BJ (cell line): ENCODE data around the gene BCL6. TPM values are rescaled to one million over a fixed set of nuclear protein-coding genes. Genes with fewer than 3 reads are reported as not detected.

ENCODE experiments used
- CTCF ChIA-PET: fragments of 350-600 bp; formaldehyde crosslinking; extraction: SDS; loops from one replicate; lab custom pipeline; 2021; ENCODE audit warnings: antibody characterized with exemption, inconsistent platforms; lab: Yijun Ruan, JAX
- POLR2A ChIA-PET: fragments of 300-600 bp; sonication (Branson Sonifier 250); formaldehyde crosslinking; extraction: SDS; loops from one replicate; lab custom pipeline; 2021; ENCODE audit warnings: antibody characterized with exemption; lab: Charles Lee
- DNase-seq: peaks from one replicate; pipeline ENCODE4 v3.0.0-alpha.2; 2011; ENCODE audit warnings: low read depth
- H3K27me3 ChIP-seq: 2 replicates; pipeline ENCODE4 v1.6.0; 2011; ENCODE audit warnings: low read length; ENCODE audit not compliant: control insufficient read depth, insufficient read depth
- H3K36me3 ChIP-seq: 2 replicates; pipeline ENCODE4 v1.5.1; 2011; ENCODE audit warnings: low read length; ENCODE audit not compliant: control insufficient read depth, insufficient read depth
- H3K4me3 ChIP-seq: 2 replicates; pipeline ENCODE4 v1.5.1; 2011; ENCODE audit warnings: low read depth, mild to moderate bottlenecking, control low read depth, low read length
- CTCF ChIP-seq: IDR thresholded peaks from 2 replicates; pipeline ENCODE4 v1.5.1; 2011; ENCODE audit warnings: low read depth, mild to moderate bottlenecking, control low read depth, inconsistent platforms, low read length, moderate library complexity; ENCODE audit not compliant: insufficient read depth
- polyA plus RNA-seq: library from polyadenylated mRNA; depleted of rRNA; stranded (reverse); fragments of >200 nt; gene quantifications from 2 replicates; pipeline ENCODE4 v1.2.3, GENCODE V29; 2011

The BCL6 gene
- polyA plus RNA-seq, 1 experiment = 14.1 TPM

GRCh38 chr3:187705164-187705563, 40.1 kb downstream of the BCL6 start:
- CTCF ChIA-PET = interaction anchor here (1.1 to 6.3 kb wide), 6 partner anchors 9 to 485 kb away, joined by 4 to 62 read pairs (median 8); no protein-coding TSS in a partner anchor

GRCh38 chr3:187702507-187703033, 42.7 kb downstream of the BCL6 start, which contains the start of gene RTP2:
RTP2 (minus strand) TSS chr3:187702557; CDS start chr3:187702128, 429 bp downstream.
- ChIA-PET CTCF (interaction anchor here (1.0 to 6.3 kb wide), 5 partner anchors 12 to 384 kb away, joined by 3 to 62 read pairs (median 12); no protein-coding TSS in a partner anchor), POLR2A (no interaction called here)
- TF ChIP-seq CTCF = no peak
- DNase-seq = no peak
- Histone ChIP-seq H3K36me3 (no peaks in the 10 kb centered on the region), H3K27me3 (peaks cover 1% of the 10 kb centered on the region), H3K4me3 (no peak within 1 kb of the TSS)

More at GRCh38 chr3:187705164-187705563, 40.1 kb downstream of the BCL6 start:
- POLR2A ChIA-PET = no interaction called here
- H3K27me3 ChIP-seq = peaks cover 1% of the 10 kb centered on the region
- DNase-seq = no peak
- no peak overlapping the region for H3K4me3 ChIP-seq
- H3K36me3 ChIP-seq = no peaks in the 10 kb centered on the region
- no peak for TF ChIP-seq CTCF

- no peak for DNase-seq
- no peaks in the 10 kb centered on the region for H3K36me3 ChIP-seq
- ChIA-PET POLR2A (no interaction called here), CTCF (interaction anchor here (0.6 to 6.3 kb wide), 3 partner anchors 14 to 696 kb away, joined by 4 to 62 read pairs (median 4); no protein-coding TSS in a partner anchor)
- peaks cover 1% of the 10 kb centered on the region for H3K27me3 ChIP-seq
- H3K4me3 ChIP-seq = no peak overlapping the region
- TF ChIP-seq CTCF = no peak
Measured at GRCh38 chr3:187700249-187700648, 45.0 kb downstream of the BCL6 start.

GRCh38 chr3:187698499-187699399, 46.5 kb downstream of the BCL6 start:
- Histone ChIP-seq H3K4me3 (no peak overlapping the region), H3K36me3 (no peaks in the 10 kb centered on the region), H3K27me3 (peaks cover 1% of the 10 kb centered on the region)
- ChIA-PET CTCF (no interaction called here), POLR2A (no interaction called here)
- no peak for DNase-seq
- TF ChIP-seq CTCF = no peak

GRCh38 chr3:187696021-187696420, 49.2 kb downstream of the BCL6 start:
- ChIA-PET POLR2A (no interaction called here), CTCF (interaction anchor here (0.7 to 4.7 kb wide), 5 partner anchors 16 to 476 kb away, joined by 3 to 23 read pairs (median 3); no protein-coding TSS in a partner anchor)
- Histone ChIP-seq H3K36me3 (no peaks in the 10 kb centered on the region), H3K4me3 (no peak overlapping the region), H3K27me3 (peaks cover 1% of the 10 kb centered on the region)
- no peak for TF ChIP-seq CTCF
- DNase-seq = no peak
